BJ (cell line): ENCODE results near the gene TMEM272. TPM values are rescaled to one million over a fixed set of nuclear protein-coding genes. Genes with fewer than 3 reads are reported as not detected.

ENCODE experiments used
- CTCF ChIA-PET: fragments of 350-600 bp; formaldehyde crosslinking; extraction: SDS; loops from one replicate; lab custom pipeline; 2021; ENCODE audit warnings: antibody characterized with exemption, inconsistent platforms; lab: Yijun Ruan, JAX
- POLR2A ChIA-PET: fragments of 300-600 bp; sonication (Branson Sonifier 250); formaldehyde crosslinking; extraction: SDS; loops from one replicate; lab custom pipeline; 2021; ENCODE audit warnings: antibody characterized with exemption; lab: Charles Lee
- DNase-seq: peaks from one replicate; pipeline ENCODE4 v3.0.0-alpha.2; 2011; ENCODE audit warnings: low read depth
- H3K27me3 ChIP-seq: 2 replicates; pipeline ENCODE4 v1.6.0; 2011; ENCODE audit warnings: low read length; ENCODE audit not compliant: control insufficient read depth, insufficient read depth
- H3K36me3 ChIP-seq: 2 replicates; pipeline ENCODE4 v1.5.1; 2011; ENCODE audit warnings: low read length; ENCODE audit not compliant: control insufficient read depth, insufficient read depth
- H3K4me3 ChIP-seq: 2 replicates; pipeline ENCODE4 v1.5.1; 2011; ENCODE audit warnings: low read depth, mild to moderate bottlenecking, control low read depth, low read length
- CTCF ChIP-seq: IDR thresholded peaks from 2 replicates; pipeline ENCODE4 v1.5.1; 2011; ENCODE audit warnings: low read depth, mild to moderate bottlenecking, control low read depth, inconsistent platforms, low read length, moderate library complexity; ENCODE audit not compliant: insufficient read depth
- polyA plus RNA-seq: library from polyadenylated mRNA; depleted of rRNA; stranded (reverse); fragments of >200 nt; gene quantifications from 2 replicates; pipeline ENCODE4 v1.2.3, GENCODE V29; 2011

TMEM272 gene
- polyA plus RNA-seq, 1 experiment = not detected

GRCh38 chr13:51771418-51772104, 73.4 kb downstream of the TMEM272 start:
- Histone ChIP-seq H3K4me3 (no peak overlapping the region), H3K36me3 (no peaks in the 10 kb centered on the region; the same call in 1 of the 2 replicates), H3K27me3 (peaks cover 4% of the 10 kb centered on the region; the same call in 1 of the 2 replicates)
- ChIA-PET POLR2A (no interaction called here), CTCF (interaction anchor here (0.8 to 1.1 kb wide), 2 partner anchors 14 to 27 kb away, joined by 3 read pairs; no protein-coding TSS in a partner anchor)
- no peak for DNase-seq
- no peak for TF ChIP-seq CTCF

- no peak for DNase-seq
- CTCF ChIA-PET = no interaction called here
- H3K36me3 ChIP-seq = no peaks in the 10 kb centered on the region; the same call in 1 of the 2 replicates
- H3K4me3 ChIP-seq = no peak overlapping the region
- POLR2A ChIA-PET = no interaction called here
- TF ChIP-seq CTCF = no peak
- H3K27me3 ChIP-seq = peaks cover 4% of the 10 kb centered on the region; the same call in 1 of the 2 replicates
These were observed 74.1 kb downstream of the TMEM272 start for GRCh38 chr13:51770681-51771417.

- H3K4me3 ChIP-seq = no peak overlapping the region
- CTCF ChIA-PET = no interaction called here
- peaks cover 4% of the 10 kb centered on the region; the same call in 1 of the 2 replicates for H3K27me3 ChIP-seq
- H3K36me3 ChIP-seq = no peaks in the 10 kb centered on the region; the same call in 1 of the 2 replicates
- no peak for TF ChIP-seq CTCF
- DNase-seq = no peak
- POLR2A ChIA-PET = interaction anchor here (0.6 kb wide), 1 partner anchor 352 kb away, joined by 5 read pairs; no protein-coding TSS in a partner anchor
These were observed 74.8 kb downstream of the TMEM272 start for GRCh38 chr13:51770160-51770559.

GRCh38 chr13:51769455-51770127, 75.4 kb downstream of the TMEM272 start:
- POLR2A ChIA-PET = interaction anchor here (0.6 kb wide), 1 partner anchor 352 kb away, joined by 5 read pairs; no protein-coding TSS in a partner anchor
- CTCF ChIA-PET = no interaction called here
- TF ChIP-seq CTCF = no peak

More at GRCh38 chr13:51769455-51770127, 75.4 kb downstream of the TMEM272 start:
- H3K27me3 ChIP-seq = peaks cover 4% of the 10 kb centered on the region; the same call in 1 of the 2 replicates
- no peak overlapping the region for H3K4me3 ChIP-seq
- no peaks in the 10 kb centered on the region; the same call in 1 of the 2 replicates for H3K36me3 ChIP-seq
- no peak for DNase-seq
